DMS53 treated with DMSO at 0.1 percent for 48 hours (cell line): ENCODE data around the gene EGF.
A peak's percentile ranks its signal among the peaks of the same experiment; 100 is the strongest.
"Not testable (repeated sequence)": the region's sequence is repeated elsewhere in the genome, so short reads cannot be mapped to it uniquely, and the experiment has no call there.

Experiments used
- DNase-seq: peaks from one replicate; lab custom pipeline; 2025; ENCODE audit not compliant: unreplicated experiment; lab: John Stamatoyannopoulos, UW

EGF gene

GRCh38 chr4:110025718-110026117 lies 113.0 kb downstream of the EGF start:
- no peak for DNase-seq

GRCh38 chr4:110032603-110033002 lies 119.9 kb downstream of the EGF start:
- no peak for DNase-seq

GRCh38 chr4:110033355-110034025 lies 120.8 kb downstream of the EGF start:
- DNase-seq, result no peak

GRCh38 chr4:110034026-110034393 lies 121.3 kb downstream of the EGF start:
- no peak for DNase-seq

GRCh38 chr4:110039164-110039563 lies 126.5 kb downstream of the EGF start:
- not testable (repeated sequence) for DNase-seq

DNA sequence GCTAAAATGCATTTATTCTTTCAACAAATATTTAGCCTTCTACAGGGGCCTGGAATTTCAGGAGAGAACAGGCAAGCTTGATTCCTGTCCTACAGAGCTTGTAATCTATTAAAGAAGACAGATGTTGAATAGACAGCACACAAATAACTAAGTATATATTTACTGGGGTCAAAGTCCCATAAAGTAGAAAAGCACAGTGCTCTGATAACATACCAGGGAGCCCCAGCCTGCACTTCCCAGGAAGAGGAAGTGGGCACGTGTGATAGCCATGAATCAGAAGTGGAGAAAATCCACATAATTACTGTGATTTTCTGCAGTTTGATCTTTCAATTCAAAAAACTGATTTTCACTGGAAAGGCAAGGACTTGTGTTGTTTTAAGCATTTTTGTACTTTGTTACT lies 129.1 kb downstream of the EGF start:
- DNase-seq, result no peak

DNA sequence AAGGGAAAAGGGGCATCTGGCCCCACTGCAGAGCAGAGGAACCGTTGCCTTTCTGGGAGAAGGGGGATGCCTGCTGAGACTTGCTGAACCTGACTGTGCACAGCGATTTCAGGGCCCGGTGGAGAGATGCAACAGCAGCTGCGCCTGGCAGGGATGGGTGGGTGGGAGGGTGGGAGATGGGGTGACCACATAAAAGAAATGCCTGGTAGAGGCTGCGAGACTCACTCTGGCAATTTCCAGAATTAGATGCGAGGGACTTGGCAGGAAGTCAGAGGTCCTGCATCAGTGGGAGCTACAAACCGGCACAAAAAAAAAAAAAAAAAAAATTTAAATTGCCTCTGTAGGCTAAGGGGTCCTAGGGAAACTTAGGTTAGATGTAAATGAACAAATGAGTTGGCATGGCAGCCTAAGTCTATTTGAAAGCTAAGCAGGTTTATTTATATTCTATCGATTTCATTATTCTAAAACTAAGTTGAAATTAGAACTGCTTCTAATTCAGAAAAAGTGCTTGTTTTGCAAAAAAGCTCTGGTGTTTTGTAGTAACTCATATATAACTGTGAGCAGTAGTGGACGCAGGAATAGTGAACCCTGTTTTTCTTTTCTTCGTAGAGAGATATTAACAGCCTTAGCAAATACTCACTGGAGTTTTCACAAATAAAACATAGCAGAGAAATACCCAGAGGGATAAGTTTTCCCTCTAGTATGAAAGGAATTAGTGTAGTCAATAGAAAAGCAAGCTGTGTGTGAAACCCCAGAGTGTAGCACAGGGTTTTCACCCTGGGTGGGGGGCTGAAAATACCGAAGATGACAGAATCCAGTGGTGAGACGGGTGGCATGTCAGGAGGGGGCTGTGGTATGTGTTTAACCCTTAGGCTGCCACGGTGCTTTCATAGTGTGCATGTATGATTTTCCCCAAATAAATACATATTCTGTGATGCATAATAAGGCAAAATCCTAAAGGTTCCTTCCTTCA lies 130.1 kb downstream of the EGF start:
- DNase-seq, result no peak

DNA sequence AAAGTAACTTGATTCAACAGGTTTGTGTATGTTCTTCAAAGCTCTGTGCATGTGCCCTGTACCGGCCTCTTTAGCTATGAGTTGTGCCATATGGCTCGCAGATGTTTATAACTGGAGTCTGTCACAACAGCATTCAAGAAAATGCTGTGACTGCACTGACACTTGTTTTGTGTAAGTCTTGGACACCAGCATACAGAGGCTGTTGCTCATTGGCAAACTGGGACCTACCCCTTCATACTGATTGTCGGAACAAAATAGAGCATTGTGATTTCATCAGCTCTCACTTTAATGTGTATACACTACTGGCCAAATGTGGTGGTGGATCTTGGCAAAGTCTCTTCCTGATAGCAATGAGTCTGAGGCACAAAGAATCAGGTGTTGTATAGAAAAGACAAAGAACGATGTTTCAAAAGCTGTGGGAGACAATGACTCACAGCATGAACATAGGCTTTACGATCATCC lies 133.9 kb downstream of the EGF start:
- no peak for DNase-seq

GRCh38 chr4:110049951-110050925 lies 137.6 kb downstream of the EGF start:
- DNase-seq, result peak; percentile 28

DNA sequence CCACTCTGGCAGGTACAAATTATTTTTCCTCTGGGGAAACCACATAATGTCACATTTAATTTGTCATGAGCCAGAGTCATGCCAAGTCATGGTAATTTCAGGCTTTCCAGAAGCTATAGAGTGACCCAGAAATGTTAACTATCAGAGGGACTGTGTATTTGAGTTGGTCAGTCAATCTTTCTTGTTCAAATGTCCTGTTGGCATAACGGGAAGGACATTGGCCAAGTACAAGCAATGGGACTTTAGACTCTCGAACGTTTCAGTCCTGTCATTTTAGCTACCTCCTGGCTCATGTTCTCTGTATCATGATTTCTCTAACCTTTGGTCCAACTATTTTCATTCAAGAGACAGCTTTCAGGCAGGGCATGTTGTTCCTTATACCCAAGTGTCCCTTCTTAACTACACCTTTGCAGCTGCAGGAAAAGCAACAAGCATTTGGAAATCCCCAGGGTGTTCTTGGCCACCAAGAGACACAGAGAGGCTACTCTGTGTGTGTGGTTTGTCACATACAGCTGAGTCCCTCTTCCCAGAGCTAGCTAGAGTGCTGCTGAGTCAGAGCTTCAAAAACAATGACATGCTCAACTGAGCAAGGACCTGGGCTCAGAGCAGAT lies 142.6 kb downstream of the EGF start:
- DNase-seq, result no peak

GRCh38 chr4:110058677-110059076 lies 146.0 kb downstream of the EGF start:
- peak; percentile 21 for DNase-seq

GRCh38 chr4:110059556-110060191 lies 147.0 kb downstream of the EGF start:
- no peak for DNase-seq

GRCh38 chr4:110061076-110061475 lies 148.4 kb downstream of the EGF start:
- DNase-seq, result no peak
